ENCODE data around the gene PRR36.
"Not testable (repeated sequence)": the region's sequence is repeated elsewhere in the genome, so short reads cannot be mapped to it uniquely, and the experiment has no call there.

PRR36 gene

DNA sequence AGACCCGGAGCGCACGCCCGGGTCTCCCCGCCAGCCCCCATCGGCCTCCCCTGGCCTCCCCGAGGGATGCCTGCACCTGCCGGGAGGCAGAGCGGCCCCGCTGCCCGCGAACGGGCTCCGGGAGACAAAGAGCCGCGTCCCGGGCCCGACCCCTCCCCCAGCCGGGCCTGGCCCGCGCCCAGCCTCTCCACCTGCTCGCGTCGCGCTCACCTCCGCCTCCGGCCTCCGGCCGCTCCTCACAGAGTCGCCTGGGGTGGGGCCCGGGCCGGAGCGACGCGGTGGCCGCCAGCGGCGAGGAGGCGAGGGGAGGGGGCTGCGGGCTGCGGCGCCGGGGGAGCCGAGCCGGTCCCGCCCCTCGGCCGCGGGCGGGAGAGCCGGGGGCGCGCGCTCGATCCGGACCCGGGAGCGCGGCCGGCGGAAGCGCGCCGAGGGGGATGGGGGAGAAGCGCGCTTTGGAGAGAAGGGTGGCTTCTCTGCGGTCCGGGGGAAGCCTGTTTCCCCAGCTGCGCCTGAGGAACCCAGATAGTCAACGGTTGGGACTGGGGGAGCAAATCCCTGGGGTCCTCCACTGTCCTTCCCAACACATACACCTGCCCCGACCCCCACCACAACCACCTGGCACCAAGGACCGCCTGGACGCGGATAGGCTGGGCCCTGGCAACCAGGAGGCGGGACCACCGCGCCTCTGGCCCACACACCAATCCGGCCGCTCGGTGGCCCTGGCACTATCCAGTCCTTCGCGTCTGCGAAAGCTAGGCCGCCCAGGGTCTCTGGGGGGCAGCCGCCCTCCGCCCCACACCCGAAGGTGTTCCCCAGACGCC, at the start of gene PRR36:
PRR36 (minus strand) TSS at position 315 of the 821 bp plus-strand sequence. CDS start 701 bp downstream, outside the sequence.
- peak; percentile 49 for DNase-seq

DNA sequence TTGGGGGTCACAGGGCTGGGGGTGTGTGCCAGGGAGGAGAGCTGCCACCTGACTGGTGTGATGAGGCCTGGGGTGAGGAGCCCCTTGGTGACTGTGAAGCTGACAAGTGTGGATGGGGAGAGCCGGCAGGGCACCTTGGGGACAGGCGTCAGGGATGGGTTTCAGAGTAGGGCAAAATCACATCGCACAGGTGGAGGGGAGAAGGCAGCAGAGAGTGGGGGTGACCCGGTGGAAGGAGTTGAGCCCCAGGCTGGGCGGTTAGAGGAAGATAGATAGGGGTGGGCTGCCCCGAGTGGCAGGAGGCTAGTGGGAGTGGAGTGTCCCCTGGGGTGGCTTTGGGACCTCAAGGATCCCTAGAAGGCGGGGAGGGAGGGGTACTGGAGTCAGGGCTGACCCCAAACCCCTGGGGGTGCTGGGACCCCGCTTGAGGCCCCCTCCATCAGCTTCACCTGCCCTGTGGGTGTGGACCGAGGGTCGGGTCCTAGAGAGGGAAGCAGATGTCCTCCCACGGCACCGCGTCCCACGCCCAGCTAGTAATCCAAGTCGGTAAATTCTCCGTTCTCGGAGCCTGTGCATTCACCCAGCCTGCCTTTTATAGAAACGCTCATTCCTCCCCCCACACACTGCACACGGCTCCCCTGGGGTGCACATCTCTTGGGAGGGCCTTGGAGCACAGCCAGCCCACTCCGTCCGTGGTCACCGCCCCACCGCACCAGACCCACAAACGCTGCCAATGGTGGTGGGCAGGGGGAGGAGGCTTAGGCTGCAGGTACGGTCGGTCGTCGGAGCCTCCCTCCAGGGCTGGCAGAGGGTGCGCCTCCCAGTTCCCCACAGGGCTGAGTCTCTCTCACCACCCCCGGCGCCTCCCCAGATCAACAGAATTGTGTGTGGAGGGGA, 49.4 kb upstream of the PRR36 start:
- no peak for DNase-seq

DNA sequence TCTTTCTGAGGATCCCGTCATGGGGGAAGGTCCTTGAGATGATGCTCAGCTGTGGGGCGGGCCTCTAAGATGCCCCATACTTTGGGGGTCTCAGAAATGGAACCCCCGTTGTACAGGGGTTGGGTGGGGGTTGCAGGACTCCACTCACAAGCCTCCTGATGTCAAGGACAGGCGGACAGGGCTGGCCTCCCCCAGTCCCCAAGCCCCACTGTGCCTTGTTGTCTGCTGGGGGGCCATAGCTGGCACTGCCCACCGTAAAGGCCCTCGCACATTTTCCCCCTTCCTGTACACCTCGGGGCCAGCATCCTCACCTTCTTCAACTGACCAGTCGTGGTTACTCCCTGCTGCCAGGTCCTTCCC, 48.6 kb upstream of the PRR36 start:
- no peak for DNase-seq

DNA sequence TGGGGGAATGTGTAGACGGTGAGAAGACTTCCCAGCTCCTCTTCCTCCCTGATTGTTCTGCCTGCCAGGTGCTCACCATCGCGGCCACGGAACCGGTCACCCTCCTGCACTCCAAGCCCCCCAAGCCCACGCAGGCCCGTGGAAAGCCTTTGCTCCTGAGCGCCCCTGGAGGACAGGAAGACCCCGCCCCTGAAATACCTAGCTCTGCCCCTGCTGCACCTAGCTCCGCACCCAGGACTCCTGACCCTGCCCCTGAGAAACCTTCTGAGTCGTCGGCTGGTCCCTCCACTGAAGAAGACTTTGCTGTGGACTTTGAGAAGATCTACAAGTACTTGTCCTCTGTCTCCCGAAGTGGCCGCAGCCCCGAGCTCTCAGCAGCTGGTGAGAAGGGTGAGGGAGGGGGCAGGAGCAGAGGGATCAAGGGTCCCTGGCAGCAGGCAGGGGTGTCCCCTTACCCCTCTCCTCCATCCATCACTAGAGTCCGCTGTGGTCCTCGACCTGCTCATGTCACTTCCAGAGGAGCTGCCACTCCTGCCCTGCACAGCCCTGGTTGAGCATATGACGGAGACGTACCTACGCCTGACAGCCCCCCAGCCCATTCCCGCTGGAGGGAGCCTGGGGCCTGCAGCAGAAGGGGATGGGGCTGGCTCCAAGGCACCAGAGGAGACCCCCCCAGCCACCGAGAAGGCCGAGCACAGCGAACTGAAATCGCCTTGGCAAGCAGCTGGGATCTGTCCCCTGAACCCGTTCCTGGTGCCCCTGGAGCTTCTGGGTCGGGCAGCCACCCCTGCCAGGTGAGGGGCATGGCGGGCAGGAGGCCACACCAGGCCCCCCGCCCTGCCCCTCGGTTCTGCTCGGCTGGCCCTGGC, 48.0 kb upstream of the PRR36 start:
- no peak for DNase-seq

DNA sequence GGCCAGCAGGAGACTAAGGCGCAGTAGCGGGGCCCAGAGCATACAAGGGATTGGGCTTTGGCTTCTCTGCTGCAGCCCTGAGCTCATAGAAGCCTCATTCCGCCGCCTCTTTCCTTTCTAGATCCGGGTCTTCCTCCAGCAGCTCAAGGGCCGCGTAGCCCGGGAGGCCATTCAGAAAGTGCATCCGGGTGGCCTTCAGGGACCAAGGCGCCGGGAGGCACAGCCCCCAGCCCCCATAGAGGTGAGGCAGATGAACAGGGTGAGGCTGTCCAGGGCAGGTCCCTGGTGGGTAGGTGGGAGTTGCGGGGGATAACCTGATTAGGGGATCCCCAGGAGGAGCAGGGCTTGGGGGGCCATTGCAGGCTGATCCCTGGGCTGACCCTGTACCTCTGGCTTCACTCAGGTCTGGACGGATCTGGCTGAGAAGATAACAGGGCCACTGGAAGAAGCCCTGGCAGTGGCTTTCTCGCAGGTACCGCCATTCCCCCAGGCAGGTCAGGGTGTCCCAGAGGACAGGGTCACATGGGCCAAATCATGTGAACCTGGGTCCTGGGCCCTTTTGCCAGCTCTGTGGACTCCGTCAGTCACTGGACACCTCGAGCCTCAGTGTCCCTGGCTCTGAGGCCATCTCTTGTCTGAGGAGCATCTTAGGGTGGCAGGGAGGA, 47.2 kb upstream of the PRR36 start:
- DNase-seq: no peak

DNA sequence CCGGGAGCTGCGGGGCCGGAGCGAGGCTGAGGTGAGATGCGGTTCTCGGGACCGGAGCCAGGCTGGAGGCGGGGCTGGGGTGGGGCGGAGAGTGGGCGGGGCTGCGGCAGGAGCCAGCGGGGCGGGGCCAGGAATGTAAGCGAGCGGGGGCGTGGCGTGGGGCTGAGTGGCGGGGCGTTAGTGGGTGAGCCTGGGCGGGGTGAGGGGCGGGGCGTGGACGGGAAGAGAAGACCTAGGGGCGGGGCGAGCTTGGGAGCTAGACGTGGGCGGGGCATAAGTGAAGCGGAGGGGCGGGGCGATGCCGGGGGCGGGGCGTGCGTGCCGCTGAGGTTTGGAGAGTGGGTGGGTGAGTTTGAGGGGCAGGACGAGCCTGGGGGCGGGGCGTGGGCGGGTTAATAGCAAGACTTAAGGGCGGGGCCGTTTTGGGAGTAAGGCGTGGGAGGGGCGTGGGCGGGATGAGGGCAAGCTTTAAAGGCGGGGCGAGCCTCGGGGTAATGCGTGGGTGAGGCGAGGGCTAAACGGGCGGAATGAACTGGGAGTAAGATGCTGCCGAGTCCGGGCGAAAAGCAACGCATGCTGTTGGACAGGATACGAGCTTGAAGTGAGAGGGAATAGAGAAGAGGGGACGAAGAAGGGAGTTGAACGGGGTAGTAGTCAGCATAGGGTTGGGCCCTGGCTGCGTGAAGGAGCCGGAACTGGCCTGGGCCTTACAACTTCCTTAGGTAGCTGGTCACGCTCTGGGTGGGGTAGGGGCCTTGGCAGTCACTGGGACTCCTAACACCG, 46.5 kb upstream of the PRR36 start:
- peak; percentile 85 for DNase-seq

DNA sequence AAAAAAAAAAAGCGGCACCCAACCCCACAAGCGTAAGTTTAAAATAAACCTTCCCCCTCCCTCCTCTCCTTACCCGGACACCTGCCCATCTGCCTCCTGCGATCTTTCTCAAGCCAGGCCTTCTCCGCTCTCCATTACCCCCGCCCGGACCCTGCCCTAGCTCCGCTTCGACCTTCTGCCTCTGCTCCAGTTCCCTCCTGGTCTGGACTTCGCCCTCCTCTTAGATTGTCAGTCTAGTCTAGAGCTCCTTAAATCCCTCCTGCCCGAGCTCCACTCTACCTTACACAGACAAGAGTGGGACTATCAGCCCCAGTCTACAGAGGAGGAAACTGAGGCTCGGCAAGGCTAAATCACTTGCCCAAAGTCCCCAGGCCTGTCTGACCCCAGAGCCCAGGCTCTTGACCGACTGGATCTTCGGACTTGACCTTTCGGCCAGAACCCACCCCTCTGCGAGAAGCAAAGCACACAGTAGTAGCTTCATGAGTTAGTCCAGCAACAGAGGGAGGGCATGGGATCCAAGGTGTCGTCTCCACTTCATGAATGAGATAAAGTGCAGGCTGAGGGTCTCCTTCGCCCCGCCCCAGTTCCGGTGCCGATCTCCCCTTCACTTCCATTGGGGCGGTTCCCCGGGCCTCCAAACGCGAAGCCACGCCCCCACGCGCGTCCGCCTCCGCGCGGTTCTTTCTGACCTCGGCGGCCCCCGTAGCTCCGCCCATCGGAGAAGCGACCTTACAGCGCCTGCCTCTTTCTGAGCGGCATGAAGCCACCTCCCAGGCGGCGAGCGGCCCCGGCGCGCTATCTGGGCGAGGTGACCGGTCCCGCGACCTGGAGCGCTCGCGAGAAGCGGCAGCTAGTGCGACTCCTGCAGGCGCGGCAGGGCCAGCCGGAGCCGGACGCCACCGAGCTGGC, 45.7 kb upstream of the PRR36 start, which contains the start of gene SNAPC2:
SNAPC2 (plus strand) TSS at position 729 of the 909 bp plus-strand sequence; CDS start at position 758, 29 bp downstream.
- DNase-seq: peak; percentile 80

DNA sequence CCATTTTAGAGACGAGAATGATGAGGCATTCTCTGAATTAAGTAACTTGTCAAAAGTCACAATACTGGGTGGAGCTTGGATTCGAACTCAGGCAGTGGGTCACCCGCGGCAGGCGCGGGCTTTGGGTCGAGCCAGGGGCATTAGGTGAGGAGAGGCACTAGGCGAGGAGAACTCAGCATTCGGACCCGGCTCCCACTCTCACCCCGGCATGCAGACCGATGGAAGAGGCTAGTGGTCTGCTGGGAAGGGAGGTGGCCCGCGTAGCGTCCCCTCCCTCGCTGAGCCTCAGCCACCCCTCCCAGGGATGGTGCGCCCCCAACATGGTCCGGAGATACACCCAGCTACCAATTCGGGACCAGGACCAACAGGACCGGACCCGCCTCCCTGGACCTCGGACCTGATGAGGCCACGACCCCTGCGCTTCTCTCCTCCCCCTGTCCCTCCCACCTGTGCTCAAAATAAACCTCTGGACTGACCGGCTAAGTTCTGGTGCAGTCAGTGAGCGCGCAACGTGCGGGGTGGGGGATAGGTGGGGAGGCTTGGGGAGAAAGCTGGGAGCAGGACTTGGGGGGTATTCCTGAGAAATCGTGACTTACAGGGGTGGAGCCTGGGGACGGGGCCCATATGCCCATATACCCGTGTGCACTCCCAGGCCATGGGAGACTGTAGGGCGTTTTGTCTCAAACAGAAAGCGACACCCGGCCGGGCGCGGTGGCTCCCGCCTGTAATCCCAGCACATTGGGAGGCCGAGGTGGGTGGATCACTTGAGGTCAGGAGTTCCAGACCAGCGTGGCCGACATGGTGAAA, 44.6 kb upstream of the PRR36 start:
- no peak for DNase-seq

DNA sequence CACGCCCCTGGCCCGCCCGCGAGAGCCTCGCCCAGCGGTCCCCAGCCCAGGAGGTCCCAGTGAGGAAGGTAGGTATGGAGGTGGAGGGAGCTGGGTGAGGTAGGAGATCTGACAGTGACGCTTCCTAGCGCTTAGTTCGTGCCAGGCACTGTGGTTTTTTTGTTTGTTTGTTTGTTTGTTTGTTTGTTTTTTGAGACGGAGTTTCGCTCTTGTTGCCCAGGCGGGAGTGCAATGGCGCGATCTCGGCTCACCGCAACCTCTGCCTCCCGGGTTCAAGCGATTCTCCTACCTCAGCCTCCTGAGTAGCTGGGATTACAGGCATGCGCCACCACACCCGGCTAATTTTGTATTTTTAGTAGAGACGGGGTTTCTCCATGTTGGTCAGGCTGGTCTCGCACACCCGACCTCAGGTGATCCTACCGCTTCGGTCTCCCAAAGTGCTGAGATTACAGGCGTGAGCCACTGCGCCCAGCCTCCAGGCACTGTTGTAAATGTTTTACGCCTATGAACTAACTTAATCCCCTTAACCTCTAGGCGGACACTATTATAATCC, 43.9 kb upstream of the PRR36 start:
- DNase-seq: not testable (repeated sequence)

DNA sequence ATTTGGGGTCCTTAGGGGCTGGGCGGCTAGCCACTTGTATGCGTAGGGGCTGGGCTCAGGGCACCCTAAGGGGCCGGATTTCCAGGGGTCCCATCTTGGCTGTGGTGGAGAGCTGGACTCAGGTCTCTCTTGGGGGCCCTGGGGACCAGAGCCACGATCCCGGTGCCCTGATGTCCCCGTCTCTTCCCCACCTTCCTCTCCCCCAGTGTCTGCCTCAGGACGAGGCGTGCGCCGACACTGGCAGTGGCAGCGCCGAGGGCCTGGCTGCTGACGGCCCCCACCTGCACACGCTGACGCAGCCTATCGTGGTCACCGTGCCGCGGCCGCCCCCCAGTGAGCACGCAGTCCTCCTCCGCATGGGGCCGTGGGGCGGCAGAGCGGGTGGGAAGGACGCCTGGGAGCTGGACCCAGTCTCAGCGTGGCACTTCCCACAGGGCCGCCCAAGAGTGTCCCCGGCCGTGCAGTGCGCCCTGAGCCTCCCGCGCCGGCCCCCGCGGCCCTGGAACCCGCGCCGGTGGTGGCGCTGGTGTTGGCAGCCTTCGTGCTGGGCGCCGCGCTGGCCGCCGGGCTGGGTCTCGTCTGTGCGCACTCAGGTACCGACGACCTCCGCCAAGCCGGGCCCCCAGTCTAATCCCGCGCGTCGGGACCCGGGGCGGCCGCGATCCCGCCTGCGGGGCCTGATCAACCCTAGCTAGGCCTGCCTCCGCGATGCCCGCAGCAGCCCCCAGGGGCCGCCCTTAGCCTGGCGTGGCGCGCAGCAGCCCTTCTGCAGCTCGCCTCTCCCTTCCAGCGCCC, 43.3 kb upstream of the PRR36 start:
- DNase-seq: no peak

DNA sequence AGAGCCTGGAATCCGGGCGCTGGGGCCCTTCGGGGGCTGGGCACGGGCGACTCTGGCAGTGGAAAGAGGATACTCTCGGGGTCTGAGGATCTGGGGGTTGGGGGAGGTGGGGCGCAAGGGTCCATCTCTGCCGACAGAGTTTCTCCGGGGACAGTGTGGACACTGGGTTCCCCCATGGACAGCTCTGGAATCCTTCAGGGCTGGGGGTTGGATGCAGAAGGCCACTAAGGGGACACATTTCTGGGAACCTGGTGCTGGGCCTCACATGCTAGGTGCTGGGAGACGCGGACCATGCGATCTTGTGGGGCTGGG, 42.7 kb upstream of the PRR36 start:
- no peak for DNase-seq

DNA sequence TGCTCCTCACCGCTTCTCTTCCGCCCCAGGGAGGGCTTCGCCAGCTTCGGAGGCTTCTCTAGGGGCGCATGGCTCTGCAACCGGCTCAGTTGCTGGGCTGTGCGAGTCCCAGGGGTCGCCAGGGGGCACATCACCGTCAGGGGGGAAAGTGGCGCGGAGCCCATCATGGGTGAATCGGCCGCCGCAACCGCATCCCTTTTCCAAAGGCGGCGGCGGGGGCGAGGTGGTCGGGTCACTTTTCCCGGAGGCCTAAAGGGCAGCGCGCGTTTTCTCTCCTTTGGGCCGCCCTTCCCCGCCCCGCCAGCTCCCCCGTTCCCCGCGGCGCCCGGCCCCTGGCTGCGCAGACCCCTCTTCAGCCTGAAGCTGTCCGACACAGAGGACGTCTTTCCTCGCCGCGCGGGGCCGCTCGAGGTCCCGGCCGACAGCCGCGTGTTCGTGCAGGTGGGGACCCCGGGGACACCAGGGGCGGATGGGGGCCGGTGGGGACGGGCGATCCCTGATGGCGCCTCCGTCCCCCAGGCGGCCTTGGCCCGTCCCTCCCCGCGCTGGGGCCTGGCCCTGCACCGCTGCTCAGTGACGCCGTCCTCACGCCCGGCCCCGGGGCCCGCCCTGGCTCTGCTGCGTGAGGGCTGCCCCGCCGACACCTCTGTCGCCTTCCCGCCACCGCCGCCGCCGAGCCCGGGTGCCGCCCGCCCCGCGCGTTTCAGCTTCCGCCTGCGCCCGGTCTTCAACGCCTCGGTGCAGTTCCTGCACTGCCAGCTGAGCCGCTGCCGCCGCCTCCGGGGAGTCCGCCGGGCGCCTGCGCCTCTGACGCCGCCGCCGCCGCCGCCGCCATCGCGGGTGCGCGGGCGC, 42.1 kb upstream of the PRR36 start:
- DNase-seq: no peak

DNA sequence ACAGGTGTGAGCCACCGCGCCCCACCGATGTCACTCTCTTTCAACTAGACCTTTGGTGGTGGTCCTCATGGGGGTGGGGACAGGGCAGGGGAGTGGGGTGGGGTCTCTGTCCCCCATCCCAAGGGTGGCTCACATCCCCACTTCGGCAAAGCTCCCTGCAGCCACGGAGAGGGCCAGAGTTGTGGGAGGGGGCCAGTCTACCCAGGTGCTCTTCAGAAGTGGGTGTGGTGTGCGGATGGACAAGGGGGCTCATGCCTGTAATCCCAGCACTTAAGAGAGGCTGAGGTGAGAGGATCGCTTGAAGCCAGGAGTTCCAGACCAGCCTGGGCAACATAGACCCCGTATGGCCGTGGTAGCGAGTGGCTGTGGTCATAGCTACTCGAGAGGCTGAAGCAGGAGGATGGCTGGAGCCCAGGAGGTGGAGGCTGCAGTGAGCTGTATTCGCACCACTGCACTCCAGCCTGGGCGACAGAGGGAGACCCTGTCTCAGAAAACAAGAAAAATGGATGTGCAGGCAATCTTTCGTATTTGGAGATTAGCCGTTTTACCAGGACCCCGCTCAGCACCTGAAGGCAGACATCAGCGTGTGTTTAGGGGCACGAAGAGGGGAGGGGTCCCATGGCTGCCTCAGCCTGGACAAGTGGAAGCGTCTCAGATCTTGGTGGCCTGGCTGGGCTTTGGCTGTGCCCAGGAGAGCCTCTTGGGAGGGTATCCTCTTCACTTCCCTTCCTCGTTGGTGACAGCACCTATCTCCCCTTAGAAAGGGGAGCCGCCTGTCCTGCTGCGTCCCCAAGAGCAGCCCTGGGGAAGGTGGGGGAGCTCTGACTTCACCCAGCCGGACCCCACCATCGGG, 41.3 kb upstream of the PRR36 start:
- DNase-seq: no peak

DNA sequence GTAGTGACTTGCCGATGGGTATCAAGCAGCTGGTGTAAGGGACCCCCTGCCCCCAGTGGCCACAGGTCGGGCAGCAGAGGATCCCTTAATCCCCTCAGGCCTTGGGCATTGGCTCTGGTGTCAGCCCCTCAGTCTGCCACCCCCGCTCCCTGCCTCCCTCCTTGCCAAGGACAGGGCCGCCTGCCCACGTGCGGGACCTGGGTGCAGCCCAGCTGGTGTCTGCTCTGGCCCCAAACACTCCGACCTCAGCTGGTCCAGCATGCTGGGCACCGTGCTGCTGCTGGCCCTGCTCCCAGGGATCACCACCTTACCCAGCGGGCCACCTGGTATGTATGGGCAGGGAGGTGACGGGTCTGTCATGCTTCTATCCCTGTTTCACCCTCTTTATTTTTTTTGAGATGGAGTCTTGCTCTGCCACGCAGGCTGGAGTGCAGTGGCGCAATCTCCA, 40.4 kb upstream of the PRR36 start, which contains the start of gene TGFBR3L:
TGFBR3L (plus strand) TSS at position 233 of the 448 bp plus-strand sequence.
- no peak for DNase-seq

DNA sequence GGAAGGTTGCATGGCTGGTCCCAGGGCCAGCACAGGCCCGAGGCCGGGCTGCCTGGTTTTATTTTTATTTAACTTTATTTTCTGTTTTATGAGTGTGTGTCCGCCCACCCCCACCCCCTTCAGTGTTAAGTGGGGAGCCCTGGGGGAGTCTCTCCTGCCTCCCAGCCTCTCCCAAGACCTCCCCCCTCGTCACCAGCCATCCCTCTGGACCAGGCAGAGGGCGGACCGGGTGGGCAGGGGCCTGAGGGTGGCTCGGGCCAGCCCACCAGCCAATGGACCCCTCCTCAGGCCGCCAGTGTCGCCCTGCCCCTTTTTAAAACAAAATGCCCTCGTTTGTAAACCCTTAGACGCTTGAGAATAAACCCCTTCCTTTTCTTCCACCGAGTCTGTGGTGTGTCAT, 39.9 kb upstream of the PRR36 start:
- no peak for DNase-seq

DNA sequence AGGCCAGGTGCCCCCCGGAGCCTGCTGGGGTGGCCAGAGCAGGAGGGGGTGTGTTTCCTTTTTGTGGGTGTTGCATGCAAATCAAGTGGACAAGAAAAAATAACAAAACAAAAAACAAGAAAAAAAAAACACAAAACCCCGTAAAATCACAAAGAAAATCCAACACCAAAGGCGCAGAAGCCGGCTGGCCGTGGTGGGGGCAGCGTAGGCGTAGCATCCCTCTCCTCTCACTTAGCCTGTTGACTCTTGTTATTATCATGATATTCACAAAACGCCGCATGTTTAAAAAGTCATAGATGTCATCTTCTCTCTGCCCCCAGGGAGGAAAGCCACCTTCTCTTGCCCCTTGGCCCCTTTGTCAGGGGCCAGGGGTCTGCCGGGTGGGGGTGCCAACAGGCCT, 39.5 kb upstream of the PRR36 start:
- DNase-seq: no peak

Measured in NCI-H226 (cell line).